ENCODE measurements around the gene CDK19. TPM values are rescaled to one million over a fixed set of nuclear protein-coding genes. Genes with fewer than 3 reads are reported as not detected.

The CDK19 gene
- total RNA-seq, 1 experiment from 2014 or later, result 7.0 TPM

- no peak for TF ChIP-seq CTCF (conservative IDR thresholded peaks at IDR 0.05)
- Mint-ChIP-seq H3K4me1 (peaks cover 0 to 16% of the 10 kb centered on the region in 2 experiments), H3K27ac (no peak overlapping the region; a peak in 1 of 7 replicates), H3K4me3 (no peak overlapping the region), H3K9me3 (no peaks in the 10 kb centered on the region), H3K27me3 (ENCODE audit: low read depth) (no peaks in the 10 kb centered on the region), H3K36me3 (ENCODE audit: insufficient read depth in 1 of 3, low read depth in 3 of 3) (peaks cover 0 to 4% (median 0%) of the 10 kb centered on the region in 3 experiments; a peak in 2 of 7 replicates)
- H4K20me1 ChIP-seq (ENCODE audit: control insufficient read depth, insufficient read depth, insufficient read length), result no peaks in the 10 kb centered on the region
- no peak for DNase-seq
- H2BK12ac ChIP-seq (ENCODE audit: insufficient read length, low read depth, low read length), result no peak overlapping the region
- H3K79me2 ChIP-seq (ENCODE audit: insufficient read depth, low read length), result no peaks in the 10 kb centered on the region
- H3K56ac ChIP-seq (ENCODE audit: insufficient read length, low read depth, low read length), result no peak overlapping the region
- no peak overlapping the region for H2BK120ac ChIP-seq (ENCODE audit: low read depth, low read length, poor library complexity, severe bottlenecking)
- no peaks in the 10 kb centered on the region for H3K79me1 ChIP-seq (ENCODE audit: insufficient read depth, low read depth, low read length, poor library complexity, severe bottlenecking)
- no CpG with 5 or more reads among the region's 7 CpGs for WGBS (ENCODE audit: extremely low coverage, insufficient read length, low lambda C conversion rate)
- no peak overlapping the region for H2AK5ac ChIP-seq (ENCODE audit: insufficient read length, low read length)
- H2BK5ac ChIP-seq (ENCODE audit: insufficient read length, low read length), result no peak overlapping the region
- H3K9ac ChIP-seq (ENCODE audit: extremely low read depth, insufficient read length, low read length), result no peak overlapping the region
- no peaks in the 10 kb centered on the region for H3K23me2 ChIP-seq (ENCODE audit: insufficient read length, low read depth, low read length, poor library complexity, severe bottlenecking)
- H3K23ac ChIP-seq (ENCODE audit: insufficient read length, low read depth, low read length), result no peak overlapping the region
- no peak overlapping the region for H2AFZ ChIP-seq (ENCODE audit: low read length)
- no peak overlapping the region for H3K4me2 ChIP-seq (ENCODE audit: insufficient read depth, insufficient read length, low read length)
- no peak overlapping the region for H2BK15ac ChIP-seq (ENCODE audit: low read depth, low read length)
- no peak overlapping the region for H2BK20ac ChIP-seq (ENCODE audit: low read depth, low read length, poor library complexity, severe bottlenecking)
- H3K4me1 ChIP-seq (ENCODE audit: insufficient read depth, low read length), result no peaks in the 10 kb centered on the region; the same call in 1 of the 2 replicates
- H3K9me3 ChIP-seq (ENCODE audit: control insufficient read depth, low read depth, low read length), result no peaks in the 10 kb centered on the region
- no peak overlapping the region for H3K14ac ChIP-seq (ENCODE audit: insufficient read depth, low read length)
- no peak overlapping the region for H4K8ac ChIP-seq (replicated peaks; ENCODE audit: insufficient read length, low read depth, low read length)
- H3K4ac ChIP-seq (ENCODE audit: low read depth, low read length), result no peak overlapping the region
- no peaks in the 10 kb centered on the region for H3K27me3 ChIP-seq (ENCODE audit: insufficient read depth, low read length)
- H3T11ph ChIP-seq (ENCODE audit: low read length), result no peak overlapping the region
- no peak overlapping the region for H3K18ac ChIP-seq (ENCODE audit: insufficient read length, low read depth, low read length)
- H4K5ac ChIP-seq (ENCODE audit: insufficient read length, low read depth, low read length), result no peak overlapping the region
- no peak overlapping the region for H3K27ac ChIP-seq (ENCODE audit: insufficient read length, low read depth, low read length)
- H4K91ac ChIP-seq (ENCODE audit: insufficient read length, low read depth, low read length), result no peak overlapping the region
These were observed 161.0 kb downstream of the CDK19 start for GRCh38 chr6:110654096-110654820.

All from H9 (cell line).